Trophoblast cell (in vitro differentiated cells and primary cell): ENCODE measurements around the gene CAMSAP2.

Experiments
- DNase-seq, 2 donors: peaks; one replicate each; pipeline ENCODE4 v3.0.0-alpha.2; 2016
- H2AFZ ChIP-seq: 2 replicates; pipeline ENCODE4 v1.6.1; 2013; ENCODE audit warnings: low read length, moderate library complexity, mild to moderate bottlenecking; ENCODE audit not compliant: insufficient read depth, poor library complexity
- H2AK5ac ChIP-seq: 2 replicates; pipeline ENCODE4 v1.6.1; 2013; ENCODE audit warnings: mild to moderate bottlenecking, low read length
- H2BK120ac ChIP-seq: 2 replicates; pipeline ENCODE4 v1.6.1; 2013; ENCODE audit warnings: low read length, mild to moderate bottlenecking, moderate library complexity; ENCODE audit not compliant: insufficient read depth, poor library complexity
- H2BK12ac ChIP-seq: 2 replicates; pipeline ENCODE4 v1.6.1; 2013; ENCODE audit warnings: mild to moderate bottlenecking, low read length, moderate library complexity
- H2BK5ac ChIP-seq: 2 replicates; pipeline ENCODE4 v1.6.1; 2013; ENCODE audit warnings: low read length, low read depth, moderate library complexity, mild to moderate bottlenecking; ENCODE audit not compliant: poor library complexity
- H3K14ac ChIP-seq: 2 replicates; pipeline ENCODE4 v1.6.1; 2013; ENCODE audit warnings: mild to moderate bottlenecking, low read length
- H3K18ac ChIP-seq: 2 replicates; pipeline ENCODE4 v1.6.1; 2013; ENCODE audit warnings: mild to moderate bottlenecking, low read length
- H3K23ac ChIP-seq: 2 replicates; pipeline ENCODE4 v1.6.1; 2013; ENCODE audit warnings: low read length
- H3K27ac ChIP-seq: 2 replicates; pipeline ENCODE4 v1.5.1; 2013; ENCODE audit warnings: low read depth, mild to moderate bottlenecking, inconsistent platforms, low read length, moderate library complexity
- H3K27me3 ChIP-seq: 2 replicates; pipeline ENCODE4 v1.6.1; 2013; ENCODE audit warnings: inconsistent platforms, mild to moderate bottlenecking, low read length, moderate library complexity; ENCODE audit not compliant: insufficient read depth
- H3K36me3 ChIP-seq, 2 experiments: 1 replicate in 1 of 2; 2 replicates in 1 of 2; pipeline ENCODE4 v1.6.1; 2013; ENCODE audit warnings: low read length in 2 of 2, mild to moderate bottlenecking in 2 of 2, moderate library complexity in 1 of 2; ENCODE audit not compliant: insufficient read depth in 2 of 2, control insufficient read depth in 1 of 2
- H3K4ac ChIP-seq: 2 replicates; pipeline ENCODE4 v1.6.1; 2013; ENCODE audit warnings: low read depth, mild to moderate bottlenecking, low read length, moderate library complexity
- H3K4me1 ChIP-seq, 2 experiments: 1 replicate in 1 of 2; 2 replicates in 1 of 2; pipeline ENCODE4 v1.6.1; 2013; ENCODE audit warnings: low read length in 2 of 2, mild to moderate bottlenecking in 2 of 2, moderate library complexity in 1 of 2; ENCODE audit not compliant: insufficient read depth in 2 of 2, control insufficient read depth in 1 of 2
- H3K4me2 ChIP-seq: 2 replicates; pipeline ENCODE4 v1.6.1; 2013; ENCODE audit warnings: inconsistent platforms, mild to moderate bottlenecking, low read length, moderate library complexity
- H3K4me3 ChIP-seq: 2 replicates; pipeline ENCODE4 v1.5.1; 2013; ENCODE audit warnings: mild to moderate bottlenecking, low read depth, low read length, inconsistent platforms
- H3K79me1 ChIP-seq: one replicate; pipeline ENCODE4 v1.6.1; 2013; ENCODE audit warnings: low read length
- H3K79me2 ChIP-seq: 2 replicates; pipeline ENCODE4 v1.6.1; 2013; ENCODE audit warnings: low read length, mild to moderate bottlenecking; ENCODE audit not compliant: control insufficient read depth, insufficient read depth, poor library complexity
- H3K9ac ChIP-seq: 2 replicates; pipeline ENCODE4 v1.6.1; 2013; ENCODE audit warnings: mild to moderate bottlenecking, low read length
- H3K9me3 ChIP-seq: 2 replicates; pipeline ENCODE4 v1.6.1; 2013; ENCODE audit warnings: low read depth, mild to moderate bottlenecking, control low read depth, inconsistent platforms, low read length; ENCODE audit not compliant: insufficient read depth
- H4K12ac ChIP-seq: 2 replicates; pipeline ENCODE4 v1.6.1; 2013; ENCODE audit warnings: low read depth, mild to moderate bottlenecking, low read length, moderate library complexity
- H4K8ac ChIP-seq: 2 replicates; pipeline ENCODE4 v1.6.1; 2013; ENCODE audit warnings: low read depth, mild to moderate bottlenecking, low read length, moderate library complexity
- H4K91ac ChIP-seq: one replicate; pipeline ENCODE4 v1.6.1; 2013; ENCODE audit warnings: low read depth, mild to moderate bottlenecking, low read length, moderate library complexity
- WGBS: extraction: QIAGEN DNeasy Blood & Tissue Kit; methylation state at CpG from one replicate; pipeline ENCODE4 v1.1.7; 2013; ENCODE audit warnings: missing lambda C conversion rate; ENCODE audit not compliant: insufficient read length, insufficient coverage; ENCODE audit errors: extremely low coverage; 5-methylcytosine and 5-hydroxymethylcytosine counted together

Gene CAMSAP2

GRCh38 chr1:200869376-200869752, 130.7 kb downstream of the CAMSAP2 start:
- Histone ChIP-seq H3K4me3 (no peak overlapping the region), H3K27ac (no peak overlapping the region), H3K4ac (no peak overlapping the region), H2BK5ac (no peak overlapping the region), H4K91ac (no peak overlapping the region), H3K79me1 (no peaks in the 10 kb centered on the region), H3K4me2 (no peak overlapping the region), H3K79me2 (no peaks in the 10 kb centered on the region), H3K36me3 (peaks cover 3 to 4% of the 10 kb centered on the region in 2 experiments), H3K14ac (no peak overlapping the region), H3K27me3 (no peaks in the 10 kb centered on the region), H2AFZ (no peak overlapping the region), H3K18ac (no peak overlapping the region), H2BK12ac (no peak overlapping the region), H2AK5ac (no peak overlapping the region), H3K9me3 (no peaks in the 10 kb centered on the region), H2BK120ac (no peak overlapping the region), H3K23ac (no peak overlapping the region), H4K12ac (no peak overlapping the region), H4K8ac (no peak overlapping the region), H3K4me1 (no peaks in the 10 kb centered on the region), H3K9ac (no peak overlapping the region)
- no CpG with 5 or more reads among the region's 5 CpGs for WGBS
- no peak for DNase-seq

GRCh38 chr1:200869753-200870391, 131.2 kb downstream of the CAMSAP2 start:
- Histone ChIP-seq H2AK5ac (no peak overlapping the region), H3K27me3 (no peaks in the 10 kb centered on the region), H2BK5ac (no peak overlapping the region), H4K12ac (no peak overlapping the region), H4K8ac (no peak overlapping the region), H3K9ac (no peak overlapping the region), H3K79me1 (no peaks in the 10 kb centered on the region), H3K4ac (no peak overlapping the region), H3K9me3 (no peaks in the 10 kb centered on the region), H3K23ac (no peak overlapping the region), H3K4me2 (no peak overlapping the region), H3K18ac (no peak overlapping the region), H3K79me2 (no peaks in the 10 kb centered on the region), H3K4me1 (no peaks in the 10 kb centered on the region), H4K91ac (no peak overlapping the region), H3K14ac (no peak overlapping the region), H3K27ac (no peak overlapping the region), H3K36me3 (peaks cover 2 to 3% of the 10 kb centered on the region in 2 experiments), H2BK120ac (no peak overlapping the region), H2AFZ (no peak overlapping the region), H3K4me3 (no peak overlapping the region), H2BK12ac (no peak overlapping the region)
- WGBS: no CpG with 5 or more reads among the region's 9 CpGs
- DNase-seq: no peak

DNA sequence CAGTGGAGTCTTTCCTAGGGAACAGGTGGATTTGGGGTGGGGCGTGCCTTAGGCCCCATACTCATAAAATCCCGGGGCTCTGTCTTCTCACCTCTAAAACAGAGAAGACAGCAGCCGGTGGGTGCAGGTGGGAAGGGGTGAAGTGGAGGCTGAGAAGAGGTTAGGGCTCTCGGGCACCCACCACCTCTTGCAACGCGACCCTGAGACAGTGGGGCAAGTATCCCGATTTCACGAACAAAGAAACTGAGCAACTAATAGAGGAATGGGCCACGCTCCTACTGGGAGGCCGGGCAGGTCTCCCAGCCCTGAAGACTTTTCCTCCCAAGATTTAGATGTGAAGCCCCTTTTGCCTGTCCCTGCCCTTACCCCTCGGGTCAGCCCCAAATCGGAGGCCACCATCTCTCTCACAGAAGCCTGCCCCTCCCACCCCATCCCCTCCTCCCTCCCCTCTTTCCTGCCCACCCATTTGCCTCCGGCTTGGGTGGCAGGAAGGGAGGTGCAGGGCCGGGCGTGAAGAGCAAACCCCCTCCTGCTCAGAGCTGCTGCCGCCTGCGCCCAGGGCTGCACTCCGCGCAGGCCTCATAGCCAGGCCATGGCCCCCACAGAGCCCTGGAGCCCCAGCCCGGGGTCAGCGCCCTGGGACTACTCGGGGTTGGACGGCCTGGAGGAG, 133.9 kb downstream of the CAMSAP2 start, which contains the start of gene GPR25:
TSS of gene GPR25 (plus strand) at position 536 of the 670 bp plus-strand sequence. CDS start at position 593, 57 bp downstream.
- Histone ChIP-seq H4K91ac (no peak within 1 kb of the TSS), H2AFZ (peak within 1 kb of the TSS; percentile 3), H3K4me3 (no peak within 1 kb of the TSS), H3K27ac (no peak within 1 kb of the TSS), H3K79me2 (no peaks in the 10 kb centered on the region), H3K9me3 (no peaks in the 10 kb centered on the region), H3K4me2 (no peak within 1 kb of the TSS), H2BK120ac (no peak within 1 kb of the TSS), H2BK12ac (no peak within 1 kb of the TSS), H3K27me3 (no peaks in the 10 kb centered on the region), H2AK5ac (no peak within 1 kb of the TSS), H3K4ac (no peak within 1 kb of the TSS), H4K12ac (no peak within 1 kb of the TSS), H3K36me3 (no peaks in the 10 kb centered on the region), H3K9ac (no peak within 1 kb of the TSS), H3K79me1 (no peaks in the 10 kb centered on the region), H3K18ac (no peak within 1 kb of the TSS), H2BK5ac (no peak within 1 kb of the TSS), H3K4me1 (peaks cover 0 to 4% of the 10 kb centered on the region in 2 experiments), H4K8ac (no peak within 1 kb of the TSS), H3K23ac (no peak within 1 kb of the TSS), H3K14ac (no peak within 1 kb of the TSS)
- WGBS: no CpG with 5 or more reads among the region's 23 CpGs
- no peak for DNase-seq

- peaks cover 0 to 4% of the 10 kb centered on the region in 2 experiments for H3K4me1 ChIP-seq
- H3K27me3 ChIP-seq: no peaks in the 10 kb centered on the region
- H4K12ac ChIP-seq: no peak overlapping the region
- no peak overlapping the region for H3K4me2 ChIP-seq
- no peak overlapping the region for H4K8ac ChIP-seq
- no peak overlapping the region for H2BK5ac ChIP-seq
- no peak overlapping the region for H3K14ac ChIP-seq
- H3K27ac ChIP-seq: no peak overlapping the region
- no CpG with 5 or more reads among the region's 61 CpGs for WGBS
- no peaks in the 10 kb centered on the region for H3K36me3 ChIP-seq
- H3K23ac ChIP-seq: no peak overlapping the region
- no peak overlapping the region for H2AFZ ChIP-seq
- H2AK5ac ChIP-seq: no peak overlapping the region
- H3K9ac ChIP-seq: no peak overlapping the region
- H3K4ac ChIP-seq: no peak overlapping the region
- H3K79me2 ChIP-seq: no peaks in the 10 kb centered on the region
- no peaks in the 10 kb centered on the region for H3K9me3 ChIP-seq
- no peak overlapping the region for H2BK120ac ChIP-seq
- no peak for DNase-seq
- no peaks in the 10 kb centered on the region for H3K79me1 ChIP-seq
- H3K18ac ChIP-seq: no peak overlapping the region
- no peak overlapping the region for H4K91ac ChIP-seq
- H3K4me3 ChIP-seq: no peak overlapping the region
- no peak overlapping the region for H2BK12ac ChIP-seq
Measured at GRCh38 chr1:200873116-200873670, 134.5 kb downstream of the CAMSAP2 start.
